ENCODE data around the gene KCTD2. TPM values are rescaled to one million over a fixed set of nuclear protein-coding genes. Genes with fewer than 3 reads are reported as not detected.
"Not testable (repeated sequence)": the region's sequence is repeated elsewhere in the genome, so short reads cannot be mapped to it uniquely, and the experiment has no call there.

Gene KCTD2
- total RNA-seq, 2 donors from 2014 or later = 16.7 to 19.7 TPM

GRCh38 chr17:75013092-75013559 lies 33.9 kb upstream of the KCTD2 start:
- DNase-seq (no peak), ATAC-seq (no peak)
- intact Hi-C loops (cut with DNase I, micrococcal nuclease) = no loop called here

- DNase-seq = no peak
- intact Hi-C loops (cut with DNase I, micrococcal nuclease) = no loop called here
- no peak for ATAC-seq
Observed at GRCh38 chr17:75019146-75019545, 27.9 kb upstream of the KCTD2 start.

- no peak for ATAC-seq
- no peak for DNase-seq
- intact Hi-C loops (cut with DNase I, micrococcal nuclease) = no loop called here
Observed at GRCh38 chr17:75019710-75020109, 27.3 kb upstream of the KCTD2 start.

- ATAC-seq = no peak
- no peak for DNase-seq
- intact Hi-C loops (cut with DNase I, micrococcal nuclease) = no loop called here
Observed at GRCh38 chr17:75020331-75021110, 26.5 kb upstream of the KCTD2 start.

- DNase-seq = no peak
- intact Hi-C loops (cut with DNase I, micrococcal nuclease) = no loop called here
- ATAC-seq = no peak
Observed at GRCh38 chr17:75024686-75025397, 22.2 kb upstream of the KCTD2 start.

GRCh38 chr17:75025398-75025734 lies 21.7 kb upstream of the KCTD2 start:
- DNase-seq; intact Hi-C loops (cut with DNase I, micrococcal nuclease); ATAC-seq: not testable (repeated sequence)

- DNase-seq; ATAC-seq; intact Hi-C loops (cut with DNase I, micrococcal nuclease): not testable (repeated sequence)
Observed at GRCh38 chr17:75026650-75027049, 20.4 kb upstream of the KCTD2 start.

GRCh38 chr17:75030161-75030560 lies 16.9 kb upstream of the KCTD2 start:
- intact Hi-C loops (cut with DNase I, micrococcal nuclease) = loop anchor here in 1 of 2 donors (10.0 kb wide), 1 partner anchor 45 kb away; the partner anchor contains the start of gene CDR2L
- DNase-seq = no peak
- ATAC-seq = no peak

GRCh38 chr17:75031972-75032719 lies 14.9 kb upstream of the KCTD2 start:
- intact Hi-C loops (cut with DNase I, micrococcal nuclease) = loop anchor here in 1 of 2 donors (10.0 kb wide), 1 partner anchor 47 kb away; the partner anchor contains the start of gene CDR2L
- peak; percentile 11 for ATAC-seq

GRCh38 chr17:75032720-75033280 lies 14.2 kb upstream of the KCTD2 start:
- DNase-seq = peak in 1 of 2 donors; percentile 32
- intact Hi-C loops (cut with DNase I, micrococcal nuclease) = loop anchor here in 1 of 2 donors (10.0 kb wide), 1 partner anchor 48 kb away; the partner anchor contains the start of gene CDR2L
- ATAC-seq = no peak

More at GRCh38 chr17:75031972-75032719, 14.9 kb upstream of the KCTD2 start:
- DNase-seq = peak; percentile 73 to 85

GRCh38 chr17:75033346-75034235 lies 13.4 kb upstream of the KCTD2 start:
- intact Hi-C loops (cut with DNase I, micrococcal nuclease) = loop anchor here in 1 of 2 donors (10.0 kb wide), 1 partner anchor 49 kb away; the partner anchor contains the start of gene CDR2L
- ATAC-seq (peak; percentile 45), DNase-seq (peak; percentile 83 to 89)

- intact Hi-C loops (cut with DNase I, micrococcal nuclease) = loop anchor here in 1 of 2 donors (10.0 kb wide), 1 partner anchor 50 kb away; the partner anchor contains the start of gene CDR2L
- DNase-seq (peak; percentile 84 to 85), ATAC-seq (peak; percentile 62)
Observed at GRCh38 chr17:75034236-75034908, 12.7 kb upstream of the KCTD2 start.

GRCh38 chr17:75036643-75037268 lies 10.3 kb upstream of the KCTD2 start:
- ATAC-seq (peak; percentile 61), DNase-seq (peak; percentile 90 to 91)
- intact Hi-C loops (cut with DNase I, micrococcal nuclease) = loop anchor here in 1 of 2 donors (10.0 kb wide), 1 partner anchor 52 kb away; the partner anchor contains the start of gene CDR2L

GRCh38 chr17:75039238-75039637 lies 7.8 kb upstream of the KCTD2 start:
- intact Hi-C loops (cut with DNase I, micrococcal nuclease) = loop anchor here in 1 of 2 donors (10.0 kb wide), 1 partner anchor 54 kb away; the partner anchor contains the start of gene CDR2L
- ATAC-seq = no peak

GRCh38 chr17:75041656-75042280 lies 5.3 kb upstream of the KCTD2 start:
- intact Hi-C loops (cut with DNase I, micrococcal nuclease) = no loop called here
- DNase-seq (no peak), ATAC-seq (no peak)

More at GRCh38 chr17:75039238-75039637, 7.8 kb upstream of the KCTD2 start:
- DNase-seq = no peak

- DNase-seq; intact Hi-C loops (cut with DNase I, micrococcal nuclease); ATAC-seq: not testable (repeated sequence)
Observed at GRCh38 chr17:75043789-75044188, 3.2 kb upstream of the KCTD2 start.

Measured in left colon (tissue), 2 donors.